NCI-H2196 treated with DMSO at 0.1 percent for 48 hours (cell line): ENCODE measurements around the gene XPA.
A peak's percentile ranks its signal among the peaks of the same experiment; 100 is the strongest.

Experiments
- DNase-seq: peaks from one replicate; lab custom pipeline; 2025; ENCODE audit not compliant: unreplicated experiment; lab: John Stamatoyannopoulos, UW

Gene XPA

GRCh38 chr9:97659771-97660170, 37.4 kb downstream of the XPA start:
- DNase-seq: no peak

- DNase-seq: no peak
Observed at GRCh38 chr9:97658707-97659106, 38.4 kb downstream of the XPA start.

DNA sequence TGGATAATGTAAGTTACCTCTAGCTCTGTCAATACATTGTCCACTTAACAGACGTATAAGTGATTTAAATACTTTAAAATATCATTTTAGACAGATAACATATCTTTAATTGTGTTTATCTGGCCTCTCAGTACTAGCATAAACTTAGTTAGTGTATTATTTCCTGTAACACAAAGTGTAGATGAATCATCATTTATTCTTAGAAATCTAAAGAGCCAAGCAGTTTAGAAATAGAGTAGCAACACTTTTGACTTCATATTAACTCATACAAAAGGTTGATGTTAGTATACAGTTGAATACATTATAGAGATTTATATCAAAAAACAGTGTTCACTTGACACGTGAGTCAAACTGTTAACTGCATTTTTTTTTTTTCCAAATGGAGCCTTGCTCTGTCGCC, 45.5 kb downstream of the XPA start:
- no peak for DNase-seq

DNA sequence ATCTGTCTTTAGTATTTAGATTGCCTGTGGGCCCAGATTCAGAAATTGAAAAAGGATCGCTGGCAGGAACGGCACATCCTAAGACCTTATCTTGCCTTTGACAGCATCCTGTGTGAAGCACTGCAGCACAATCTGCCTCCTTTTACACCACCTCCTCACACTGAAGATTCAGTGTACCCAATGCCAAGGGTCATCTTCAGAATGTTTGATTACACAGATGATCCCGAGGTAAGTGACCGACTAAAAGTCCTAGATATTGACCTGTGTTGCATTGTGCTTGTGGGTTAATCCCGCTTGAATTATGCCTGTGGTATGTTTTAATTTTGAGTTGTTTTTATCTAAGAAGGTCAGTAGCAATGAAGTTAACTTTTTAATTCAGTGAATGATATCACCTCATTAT, 49.1 kb downstream of the XPA start:
- DNase-seq: no peak

- no peak for DNase-seq
Observed at GRCh38 chr9:97645720-97646119, 51.4 kb downstream of the XPA start.

GRCh38 chr9:97640325-97640724, 56.8 kb downstream of the XPA start:
- no peak for DNase-seq

GRCh38 chr9:97638666-97639065, 58.5 kb downstream of the XPA start:
- no peak for DNase-seq

GRCh38 chr9:97636903-97637302, 60.2 kb downstream of the XPA start:
- no peak for DNase-seq

- no peak for DNase-seq
Observed at GRCh38 chr9:97635026-97635425, 62.1 kb downstream of the XPA start.

- DNase-seq: no peak
Observed at GRCh38 chr9:97633859-97634490, 63.2 kb downstream of the XPA start.

DNA sequence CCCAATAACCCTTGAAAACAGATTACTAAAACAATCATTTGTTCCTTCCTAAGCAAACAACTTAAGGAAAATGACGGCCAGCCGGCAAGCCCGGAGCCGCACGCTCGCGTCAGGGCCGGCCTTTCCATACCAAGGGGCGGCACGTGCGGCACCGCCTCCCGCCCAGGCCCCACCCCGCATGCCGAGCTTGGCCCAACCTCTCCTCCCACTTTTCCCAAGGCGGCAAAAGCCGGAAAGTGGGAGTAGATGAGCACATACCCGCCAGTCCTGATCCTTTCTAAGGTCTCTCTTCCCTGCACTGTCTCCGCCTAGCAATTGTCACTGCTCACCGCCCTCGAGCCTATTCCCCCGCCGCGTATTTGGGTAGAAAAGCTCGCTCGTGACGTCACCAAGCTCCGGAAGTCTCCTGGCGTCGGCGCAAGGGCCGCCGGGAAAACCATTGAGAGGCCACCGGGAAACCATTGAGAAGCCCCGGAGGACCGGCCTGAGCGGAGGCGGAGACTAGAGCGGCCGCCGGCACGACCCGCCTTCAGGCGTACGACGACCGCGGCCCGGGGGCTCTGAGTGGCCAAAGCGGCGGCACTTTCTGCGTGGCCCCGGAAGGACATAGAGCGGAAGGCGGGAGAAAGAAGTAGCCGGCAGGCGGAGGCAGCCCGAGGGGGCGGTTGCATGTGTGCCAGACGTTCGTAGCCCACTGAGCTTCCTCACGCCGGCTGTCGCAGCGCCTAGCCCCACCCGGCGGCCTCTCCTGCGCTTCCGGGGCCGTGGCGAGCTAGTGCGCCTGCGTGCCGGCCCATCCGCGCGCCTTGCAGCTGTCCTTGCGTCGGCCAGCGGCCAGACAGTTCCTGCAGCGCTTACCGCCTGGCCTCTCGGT, 63.9 kb downstream of the XPA start, which contains the start of the genes NCBP1 and TSTD2:
Gene NCBP1 (plus strand): TSS at position 837 of the 874 bp plus-strand sequence. CDS start 61 bp downstream, outside the sequence.
Gene TSTD2 (minus strand): TSS at position 384 of the 874 bp plus-strand sequence. CDS start 5,806 bp downstream, outside the sequence.
- peak; percentile 97 for DNase-seq

DNA sequence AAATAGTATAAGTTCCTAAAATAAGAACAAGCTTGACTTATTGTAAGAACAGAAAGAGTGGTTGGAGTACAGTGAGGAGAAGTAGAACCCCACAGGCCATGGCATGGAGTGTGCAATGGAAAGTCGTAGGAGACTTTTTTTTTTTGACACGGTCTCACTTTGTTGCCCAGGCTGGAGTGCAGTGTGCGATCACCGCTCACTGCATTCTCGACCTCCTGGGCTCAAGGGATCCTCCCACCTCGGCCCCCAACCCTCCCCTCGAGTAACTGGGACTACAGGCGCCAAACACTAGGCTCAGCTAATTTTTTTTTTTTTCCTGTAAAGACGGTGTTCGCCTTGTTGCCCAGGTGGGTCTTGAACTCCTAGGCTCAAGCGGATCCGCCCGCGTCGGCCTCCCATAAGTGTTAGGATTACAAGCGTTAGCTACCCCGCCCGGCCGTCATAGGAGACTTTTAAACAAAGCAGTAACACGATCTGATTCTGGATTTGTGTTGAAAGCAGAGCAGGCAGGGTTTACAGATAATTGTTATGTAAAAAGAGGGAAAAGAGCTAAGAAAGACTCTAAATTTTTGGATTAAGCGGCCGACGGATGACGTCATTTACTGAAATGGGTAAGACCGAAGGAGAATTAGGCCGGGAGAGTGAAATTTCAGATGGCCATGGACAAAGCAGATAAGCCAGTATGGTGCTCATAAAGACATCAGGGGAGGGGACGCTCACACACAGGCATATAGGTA, 64.7 kb downstream of the XPA start:
- no peak for DNase-seq

DNA sequence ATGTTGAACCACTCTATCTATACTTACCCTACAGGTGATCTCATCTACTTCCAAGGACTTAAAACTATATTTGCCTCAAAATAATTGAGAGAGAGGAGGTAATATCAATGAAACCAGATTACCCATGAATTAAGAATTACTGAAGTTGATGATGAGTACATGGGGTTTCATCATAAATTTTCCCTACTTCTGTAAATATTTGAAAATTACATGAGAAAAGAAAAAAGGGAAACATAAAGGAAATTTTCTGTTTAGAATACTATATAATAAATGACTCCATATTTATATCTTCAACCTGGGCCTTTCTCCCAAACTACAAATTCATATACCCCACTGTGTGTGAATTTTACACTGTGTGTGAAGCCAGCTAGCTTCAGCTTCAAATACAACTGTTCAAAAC, 66.5 kb downstream of the XPA start:
- no peak for DNase-seq

- DNase-seq: no peak
Observed at GRCh38 chr9:97629156-97629555, 68.0 kb downstream of the XPA start.

DNA sequence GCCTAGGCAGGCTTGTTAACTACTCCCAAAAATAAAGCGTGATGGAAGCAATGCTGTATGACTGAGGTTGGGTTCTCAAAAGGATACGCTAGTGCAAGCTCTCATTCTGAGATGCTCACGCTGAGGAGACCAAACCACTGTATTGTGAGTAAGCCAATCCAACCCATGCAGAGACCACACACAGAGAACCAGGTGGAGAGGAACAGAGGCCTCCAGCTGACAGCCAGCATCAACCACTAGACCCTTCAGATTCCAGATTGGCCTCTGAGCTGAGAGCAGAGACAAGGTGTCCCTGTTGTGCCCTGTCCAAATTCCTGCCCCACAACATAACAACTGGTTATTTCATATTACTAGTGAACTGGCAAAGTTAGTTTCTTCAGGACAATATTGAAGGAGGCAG, 68.5 kb downstream of the XPA start:
- DNase-seq: no peak

- DNase-seq: no peak
Observed at GRCh38 chr9:97627624-97628023, 69.5 kb downstream of the XPA start.

- no peak for DNase-seq
Observed at GRCh38 chr9:97625620-97626019, 71.5 kb downstream of the XPA start.
